OCI-LY3 (cell line): ENCODE measurements around the gene PRDM7.

Experiments used
- CTCF ChIP-seq: fragments of 200-600, 300-600 bp; sonication (generic); IDR thresholded peaks from 2 replicates; pipeline ENCODE4 v1.5.1; 2014; ENCODE audit warnings: antibody characterized with exemption, low read length, low read depth
- EZH2phosphoT487 ChIP-seq: fragments of 200-600 bp; shearing (Covaris generic); IDR thresholded peaks from 2 replicates; pipeline ENCODE4 v1.6.1; 2018; ENCODE audit warnings: antibody characterized with exemption, mixed run types, low read depth

- TF ChIP-seq CTCF (no peak), EZH2phosphoT487 (no peak)
Observed at GRCh38 chr16:90048347-90048722, 28.8 kb downstream of the PRDM7 start.
